NCI-H774 (cell line): Measurements from ENCODE around the gene ACAP3.
A peak's percentile ranks its signal among the peaks of the same experiment; 100 is the strongest.
"Not testable (repeated sequence)": the region's sequence is repeated elsewhere in the genome, so short reads cannot be mapped to it uniquely, and the experiment has no call there.

Experiments
- DNase-seq: peaks from one replicate; lab custom pipeline; 2025; lab: John Stamatoyannopoulos, UW

The ACAP3 gene

DNA sequence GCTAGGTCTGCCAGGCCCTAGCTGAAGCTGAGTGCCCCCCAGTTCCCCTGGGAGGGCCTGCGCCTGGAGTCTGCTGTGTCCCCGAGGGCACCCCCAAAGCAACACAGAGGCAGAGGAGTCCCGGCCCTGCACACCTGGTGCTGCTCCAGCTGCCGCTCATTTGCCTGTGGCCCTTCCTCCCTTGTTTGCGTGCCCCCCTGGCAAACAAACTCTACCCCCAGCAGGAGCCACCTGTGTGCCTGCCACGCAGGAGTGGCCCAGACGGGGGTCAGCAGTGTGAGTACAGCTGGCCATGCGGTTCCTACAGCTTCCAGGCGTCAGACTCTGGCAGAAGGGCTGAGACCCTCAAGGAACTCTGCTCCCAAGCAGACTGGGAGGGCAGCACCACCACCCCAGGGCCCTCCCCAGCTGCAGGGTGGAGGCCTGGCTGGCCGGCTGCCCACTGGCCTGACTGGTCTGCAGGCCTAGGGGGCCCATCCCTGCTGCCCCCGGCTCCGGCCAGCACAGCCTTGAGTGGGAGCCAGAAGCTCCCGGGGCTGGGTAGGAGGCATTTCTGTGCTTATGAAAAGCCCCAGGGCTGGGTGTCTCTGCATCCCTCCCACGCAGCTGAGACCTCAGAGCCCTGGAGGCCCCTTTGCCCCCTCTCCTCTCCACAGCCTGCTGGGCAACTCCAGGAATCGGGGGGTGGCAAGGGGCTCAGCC is 22.8 kb upstream of the ACAP3 start:
- no peak for DNase-seq

DNA sequence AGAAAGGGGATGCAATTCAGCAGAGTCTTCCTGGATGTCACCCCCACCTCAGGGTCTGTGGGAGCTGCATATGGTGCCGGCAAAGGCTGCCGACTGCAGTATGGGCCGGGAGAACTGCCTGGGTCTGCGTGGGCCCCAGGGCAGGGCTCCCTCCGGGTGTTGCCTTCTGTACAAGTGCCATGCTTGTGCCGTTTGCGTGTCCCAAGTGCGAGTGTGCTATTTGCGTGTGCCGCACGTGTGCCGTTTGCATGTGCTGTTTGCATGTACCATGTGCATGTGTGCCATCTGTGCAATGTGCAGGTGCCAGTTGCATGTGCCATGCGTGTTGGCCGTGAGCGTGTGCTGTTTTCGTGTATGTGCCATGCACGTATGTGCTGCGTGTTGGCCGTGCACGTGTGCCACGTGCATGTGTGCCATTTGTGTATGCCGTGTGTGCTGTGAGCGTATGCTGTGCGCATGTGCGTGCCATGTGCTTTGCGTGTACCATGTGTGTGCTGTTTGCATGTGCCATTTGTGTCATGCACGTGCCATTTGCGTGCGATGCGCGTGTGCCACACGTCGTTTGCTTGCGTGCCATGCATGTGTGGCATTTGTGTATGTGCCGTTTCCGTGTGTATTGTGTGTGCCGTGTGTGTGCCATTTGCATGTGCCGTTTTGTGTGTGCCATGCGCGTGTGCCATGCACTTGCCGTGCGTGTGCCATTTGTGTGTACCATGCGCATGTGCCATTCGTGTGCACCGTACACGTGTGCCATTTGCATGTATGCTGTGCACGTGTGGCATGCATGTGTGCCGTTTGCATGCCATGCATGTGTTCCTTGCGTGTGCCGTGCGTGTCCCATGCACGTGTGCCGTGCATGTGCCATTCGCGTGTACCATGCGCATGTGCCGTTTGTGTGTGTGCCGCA is 21.8 kb upstream of the ACAP3 start:
- DNase-seq = no peak

DNA sequence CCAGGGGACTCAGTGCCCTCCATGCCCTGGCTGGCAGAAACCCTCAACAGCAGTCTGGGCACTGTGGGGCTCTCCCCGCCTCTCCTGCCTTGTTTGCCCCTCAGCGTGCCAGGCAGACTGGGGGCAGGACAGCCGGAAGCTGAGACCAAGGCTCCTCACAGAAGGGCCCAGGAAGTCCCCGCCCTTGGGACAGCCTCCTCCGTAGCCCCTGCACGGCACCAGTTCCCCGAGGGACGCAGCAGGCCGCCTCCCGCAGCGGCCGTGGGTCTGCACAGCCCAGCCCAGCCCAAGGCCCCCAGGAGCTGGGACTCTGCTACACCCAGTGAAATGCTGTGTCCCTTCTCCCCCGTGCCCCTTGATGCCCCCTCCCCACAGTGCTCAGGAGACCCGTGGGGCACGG is 20.5 kb upstream of the ACAP3 start:
- DNase-seq = no peak

DNA sequence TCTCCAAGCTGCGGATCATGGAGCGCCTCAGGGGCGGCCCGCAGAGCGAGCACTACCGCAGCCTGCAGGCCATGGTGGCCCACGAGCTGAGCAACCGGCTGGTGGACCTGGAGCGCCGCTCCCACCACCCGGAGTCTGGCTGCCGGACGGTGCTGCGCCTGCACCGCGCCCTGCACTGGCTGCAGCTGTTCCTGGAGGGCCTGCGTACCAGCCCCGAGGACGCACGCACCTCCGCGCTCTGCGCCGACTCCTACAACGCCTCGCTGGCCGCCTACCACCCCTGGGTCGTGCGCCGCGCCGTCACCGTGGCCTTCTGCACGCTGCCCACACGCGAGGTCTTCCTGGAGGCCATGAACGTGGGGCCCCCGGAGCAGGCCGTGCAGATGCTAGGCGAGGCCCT is 19.6 kb upstream of the ACAP3 start:
- no peak for DNase-seq

DNA sequence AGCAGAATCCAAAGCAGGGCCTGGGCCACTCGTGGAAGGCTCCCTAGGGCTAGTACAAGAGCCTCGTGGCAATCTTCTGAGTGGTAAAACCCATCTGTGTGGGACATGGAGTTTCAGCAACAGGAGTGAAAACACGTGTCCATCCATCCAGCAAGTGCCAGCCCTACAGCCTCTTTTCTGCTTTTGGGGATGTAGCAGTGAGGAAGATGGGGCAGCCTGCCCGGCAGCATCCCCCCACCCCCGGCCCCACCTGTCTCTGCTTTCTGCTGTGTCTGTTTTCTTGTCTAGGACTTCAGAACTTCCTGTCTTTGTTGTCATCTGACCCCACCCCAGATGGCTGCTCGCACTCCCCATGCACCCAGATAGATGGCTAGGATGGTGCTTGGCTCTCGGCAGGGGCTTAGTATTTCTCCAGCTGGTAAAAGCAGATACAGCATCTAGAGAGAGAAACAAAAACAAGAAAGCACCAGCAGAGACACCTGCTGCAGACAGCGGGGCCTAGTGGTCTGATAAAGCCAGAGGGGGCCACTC is 18.4 kb upstream of the ACAP3 start:
- no peak for DNase-seq

DNA sequence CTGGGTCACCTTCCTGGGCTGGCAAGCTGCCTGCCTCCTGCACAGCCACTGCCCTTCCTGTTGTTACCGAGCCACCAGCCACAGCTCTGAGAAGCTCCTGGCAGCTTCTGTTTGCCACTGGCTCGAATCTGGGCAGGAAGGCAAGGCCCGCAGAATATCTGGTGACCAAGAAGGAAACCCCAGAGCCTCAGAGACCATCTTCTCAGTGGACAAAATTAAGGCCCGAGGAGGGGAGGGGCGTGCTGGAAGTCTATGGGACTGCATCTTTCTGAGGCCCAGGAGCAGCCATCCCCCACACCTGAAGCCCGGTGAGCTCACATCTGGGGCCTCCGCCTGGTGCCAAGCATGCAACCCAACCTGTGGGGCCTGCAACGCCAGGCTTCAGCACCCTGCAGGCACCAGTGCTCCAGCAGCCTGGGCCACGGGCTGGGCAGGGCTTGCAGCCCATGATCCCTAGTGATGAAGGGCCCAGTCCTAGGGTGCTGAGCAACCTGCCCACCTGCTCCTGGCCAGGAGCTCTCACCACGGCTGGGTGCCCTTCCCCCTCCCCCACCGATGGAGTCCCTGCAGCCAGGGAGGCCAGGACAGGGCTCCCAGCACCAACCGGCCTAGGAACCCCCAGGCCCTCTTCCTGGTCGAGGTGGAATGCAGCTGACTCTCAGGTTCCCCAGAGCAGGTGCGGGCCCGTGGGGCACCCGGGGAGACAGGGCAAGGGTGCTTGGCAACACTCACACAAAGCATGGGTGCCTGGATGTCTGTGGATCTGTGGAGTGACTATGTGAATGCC is 17.8 kb upstream of the ACAP3 start:
- DNase-seq = no peak

DNA sequence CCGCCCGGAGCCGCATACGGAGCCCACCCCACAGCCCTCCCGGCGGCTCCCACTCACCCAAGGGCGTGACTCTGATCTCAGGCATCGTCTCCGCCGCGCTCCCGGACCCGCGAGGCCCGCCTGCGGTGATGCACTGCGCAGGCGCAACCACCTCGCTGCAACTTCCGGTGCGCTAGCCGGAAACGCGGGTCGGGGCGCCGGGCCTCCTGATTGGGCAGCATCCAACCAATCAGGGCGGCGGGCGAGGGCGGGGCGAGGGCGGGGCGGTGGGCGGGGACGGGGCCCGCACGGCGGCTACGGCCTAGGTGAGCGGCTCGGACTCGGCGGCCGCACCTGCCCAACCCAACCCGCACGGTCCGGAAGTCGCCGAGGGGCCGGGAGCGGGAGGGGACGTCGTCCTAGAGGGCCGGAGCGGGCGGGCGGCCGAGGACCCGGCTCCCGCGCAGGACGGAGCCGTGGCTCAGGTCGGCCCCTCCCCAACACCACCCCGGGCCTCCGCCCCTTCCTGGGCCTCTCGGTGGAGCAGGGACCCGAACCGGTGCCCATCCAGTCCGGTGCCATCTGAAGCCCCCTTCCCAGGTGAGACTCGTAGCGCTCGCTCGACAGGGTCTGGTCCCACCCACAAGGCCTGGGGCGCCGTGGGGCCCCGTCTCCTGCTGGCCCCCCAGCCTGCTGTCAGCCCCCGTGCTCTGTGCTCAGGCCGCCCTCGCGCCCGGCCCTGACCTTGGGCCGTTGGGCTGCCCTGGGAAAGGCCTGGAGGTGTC is 17.0 kb upstream of the ACAP3 start, which contains the start of the genes CPTP and INTS11:
Gene CPTP, plus strand, starts transcription at position 279 of the 764 bp plus-strand sequence. CDS start 2,109 bp downstream, outside the sequence.
Gene INTS11, minus strand, starts transcription at position 137 of the 764 bp plus-strand sequence. Its CDS starts 52 bp downstream, at position 85.
- DNase-seq = peak; percentile 73

DNA sequence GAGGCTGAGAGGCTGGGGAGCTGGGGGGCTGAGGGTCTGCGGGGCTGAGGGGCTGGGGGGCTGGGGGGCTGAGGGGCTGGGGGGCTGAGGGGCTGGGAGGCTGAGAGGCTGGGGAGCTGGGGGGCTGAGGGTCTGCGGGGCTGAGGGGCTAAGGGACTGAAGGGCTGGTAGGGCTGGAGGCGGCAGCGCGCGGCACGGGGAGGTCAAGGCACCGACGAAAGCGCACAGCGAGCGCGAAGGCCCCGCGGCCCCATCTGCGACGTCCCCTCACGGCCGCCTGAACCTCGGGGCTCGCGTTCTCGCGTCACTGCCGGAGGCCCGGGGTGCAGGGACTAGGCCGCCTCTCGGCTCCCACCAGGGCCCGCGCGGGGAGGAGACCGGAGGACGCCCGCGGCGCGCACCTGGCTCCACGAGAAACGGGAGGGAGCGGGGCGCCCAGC is 16.4 kb upstream of the ACAP3 start:
- DNase-seq = no peak

DNA sequence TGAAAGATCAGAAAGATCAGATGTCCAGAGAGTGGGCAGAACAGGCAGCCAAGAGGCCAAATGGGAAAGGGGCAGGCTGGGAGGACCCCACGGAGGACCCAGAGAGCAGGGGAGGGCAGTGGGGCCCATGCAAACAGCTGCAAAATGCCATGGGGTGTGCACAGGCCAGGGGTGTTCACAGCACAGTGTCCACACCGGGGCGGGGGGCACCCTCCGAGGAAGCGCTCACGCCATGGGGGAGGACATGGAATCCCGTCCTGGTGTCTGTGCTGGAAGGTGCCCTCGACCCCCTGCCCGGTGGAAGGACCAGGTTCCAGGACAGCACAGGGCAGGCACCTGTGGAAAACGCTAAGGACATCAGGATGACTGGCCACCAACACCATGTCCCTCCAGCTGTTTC is 15.2 kb upstream of the ACAP3 start:
- no peak for DNase-seq

DNA sequence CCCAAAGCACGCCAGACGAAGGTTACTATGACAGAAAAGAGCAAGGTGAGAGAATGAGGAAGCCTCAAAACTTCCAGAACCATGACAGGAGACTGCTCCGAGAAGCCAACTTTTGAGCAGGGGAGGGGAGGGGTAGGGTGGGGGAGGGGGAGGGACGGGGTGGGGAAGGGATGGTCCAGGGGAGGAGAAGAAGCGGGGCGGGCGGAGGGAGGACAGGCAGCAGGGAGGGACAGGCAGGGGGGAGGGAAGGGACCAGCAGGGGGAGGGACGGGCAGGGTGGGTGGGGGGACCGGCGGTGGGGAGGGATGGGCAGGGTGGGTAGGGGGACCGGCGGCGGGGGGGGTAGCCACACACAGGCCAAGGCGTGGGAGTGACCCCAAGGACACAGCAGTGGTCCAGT is 14.7 kb upstream of the ACAP3 start:
- no peak for DNase-seq

DNA sequence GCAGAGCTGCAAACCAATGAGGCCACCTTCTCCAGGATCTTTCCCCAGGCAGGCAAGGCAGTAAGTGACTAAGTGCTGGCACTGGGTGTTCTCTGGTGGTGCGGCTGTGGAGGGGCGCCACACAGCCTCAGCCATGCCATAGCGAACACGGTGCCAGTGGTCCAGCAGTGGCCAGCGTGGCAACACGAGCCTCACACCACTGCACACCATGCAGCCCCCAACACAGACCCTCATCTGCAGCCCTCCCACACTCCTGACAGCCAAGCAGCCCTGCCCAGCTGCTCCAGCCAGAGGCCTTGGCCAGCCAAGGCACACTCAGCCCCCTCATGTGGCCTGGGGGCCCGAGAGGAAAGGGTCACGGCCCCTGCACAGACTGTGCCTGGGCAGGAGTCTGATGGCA is 13.7 kb upstream of the ACAP3 start:
- no peak for DNase-seq

DNA sequence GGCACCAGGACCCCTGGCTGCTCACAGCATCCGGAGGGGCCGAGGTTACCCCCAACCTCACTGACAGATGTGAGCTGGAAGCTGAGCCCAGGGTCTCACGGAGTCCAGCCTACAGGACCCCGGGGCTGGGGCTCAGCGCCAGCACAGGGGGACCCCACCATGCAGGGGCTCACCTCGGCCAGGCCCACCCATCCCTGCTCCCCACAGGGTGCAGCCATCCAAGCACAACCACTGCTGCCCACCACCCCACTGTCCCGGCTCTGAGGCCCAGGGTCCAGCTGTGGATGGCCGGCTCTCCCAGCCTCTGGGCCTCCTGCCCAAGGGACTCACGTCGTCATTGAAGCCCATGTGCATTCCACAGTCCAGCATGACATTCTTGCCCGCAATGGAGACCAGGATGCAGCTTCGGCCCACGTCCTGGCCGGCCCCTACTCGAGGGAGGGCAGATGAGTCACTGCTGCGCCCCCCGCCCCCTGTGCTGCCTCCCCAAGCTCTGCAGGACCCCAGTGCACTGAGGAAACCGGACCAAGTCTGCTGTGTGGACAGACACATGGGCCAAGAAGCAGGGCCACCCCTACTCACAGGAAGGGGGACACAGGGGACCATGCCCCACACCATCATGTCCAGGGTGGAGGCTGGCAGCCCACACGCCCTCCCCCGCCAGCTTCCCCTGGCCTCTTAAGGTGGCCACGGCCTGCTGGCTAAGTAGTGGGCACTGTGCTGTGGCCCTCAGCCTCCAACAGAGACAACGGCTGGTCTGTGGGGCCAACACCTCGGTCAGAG is 13.1 kb upstream of the ACAP3 start:
- DNase-seq = no peak

DNA sequence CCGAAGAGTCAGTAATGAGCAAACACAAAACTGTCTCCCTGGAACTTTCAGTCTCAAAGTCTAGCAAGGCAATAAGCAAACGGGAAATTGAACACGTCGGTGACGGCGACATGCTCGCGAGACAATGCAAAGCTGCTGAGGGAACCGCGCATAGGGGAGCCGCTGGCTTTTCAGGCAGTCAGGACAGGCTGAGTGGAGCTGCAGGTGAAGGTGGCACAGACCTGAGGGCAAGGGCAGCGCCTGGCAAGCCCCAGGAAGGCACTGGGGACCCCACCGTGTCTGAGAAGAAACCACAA is 11.9 kb upstream of the ACAP3 start:
- no peak for DNase-seq

DNA sequence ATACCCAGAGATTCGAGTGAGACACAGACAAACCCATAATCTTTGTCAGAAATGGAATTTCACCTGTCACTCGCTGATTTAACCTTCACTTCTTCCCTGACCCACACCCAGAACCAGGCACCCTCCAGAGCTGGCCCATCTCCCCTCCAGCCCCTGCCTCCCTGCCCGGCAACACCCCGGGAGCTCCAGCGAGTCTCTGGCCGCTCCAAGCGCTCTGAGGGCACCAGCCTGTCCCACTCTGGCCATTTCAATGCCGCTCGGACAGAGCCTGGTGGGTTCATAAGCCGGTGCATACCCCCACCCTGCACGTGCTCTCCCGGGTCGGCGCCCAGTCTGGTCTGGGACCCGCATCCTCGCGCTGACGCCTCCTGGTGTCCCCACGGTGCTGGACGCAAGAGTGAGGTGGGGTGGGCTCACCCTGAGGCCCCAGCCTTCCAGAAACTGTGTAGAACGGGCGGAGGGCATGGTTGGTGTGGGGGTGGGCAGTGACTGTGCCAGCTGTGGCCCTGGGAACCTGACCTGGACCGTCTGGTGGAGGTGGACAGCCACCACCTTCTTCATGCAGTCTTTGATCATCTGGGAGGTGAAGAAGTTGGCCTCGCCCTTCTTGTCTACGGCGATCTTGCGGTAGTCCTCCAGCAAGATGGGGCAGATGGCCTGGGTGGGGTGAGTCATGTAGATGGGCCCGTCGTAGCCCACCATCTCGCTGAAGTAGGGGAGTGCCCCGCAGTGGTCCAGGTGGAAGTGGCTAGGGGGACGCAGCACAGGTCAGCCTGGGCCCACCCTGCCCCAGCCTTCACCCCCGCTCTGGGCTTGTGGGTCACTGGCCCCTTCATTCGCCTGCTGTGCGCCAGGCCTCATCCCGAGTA is 11.3 kb upstream of the ACAP3 start:
- DNase-seq = no peak

DNA sequence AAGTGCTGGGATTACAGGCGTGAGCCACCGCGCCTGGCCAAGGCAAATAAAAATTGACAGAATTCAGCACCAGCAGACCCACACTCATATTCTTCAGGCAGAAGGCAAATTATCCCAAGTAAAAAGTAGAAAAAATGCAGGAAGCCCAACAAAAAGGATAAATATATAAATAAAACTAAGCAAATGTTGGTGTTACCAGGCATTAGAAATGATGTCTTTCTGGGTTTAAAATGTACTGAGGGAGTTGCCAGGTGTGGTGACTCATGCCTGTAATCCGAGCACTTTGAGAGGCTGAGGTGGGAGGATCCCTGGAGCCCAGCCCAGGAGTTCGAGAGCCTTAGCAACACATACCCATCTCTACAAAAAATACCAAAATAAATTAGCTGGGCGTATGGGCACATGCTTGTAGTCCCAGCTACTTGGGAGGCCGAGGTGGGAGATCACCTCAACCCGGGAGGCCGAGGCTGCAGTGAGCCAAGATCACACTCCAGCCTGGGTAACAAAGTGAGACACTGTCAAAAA is 10.5 kb upstream of the ACAP3 start:
- DNase-seq = no peak

DNA sequence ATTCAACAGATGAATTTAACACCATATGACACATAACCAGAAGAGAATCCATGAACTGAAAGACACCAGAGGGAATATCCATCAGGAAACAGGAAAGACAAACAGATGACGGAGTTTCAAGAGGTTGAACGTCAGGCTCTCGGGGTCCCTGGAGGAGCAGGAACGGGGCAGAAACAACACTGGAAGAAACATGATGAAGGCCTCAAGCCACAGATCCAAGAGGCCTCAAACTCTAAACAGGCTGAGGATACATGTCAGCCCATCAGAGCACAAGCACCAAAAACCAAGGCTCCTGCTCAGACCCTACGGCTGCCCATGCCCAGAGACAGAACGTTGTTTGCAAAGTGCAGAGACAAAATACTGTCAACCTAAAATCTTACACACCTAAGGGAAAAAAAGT is 9.7 kb upstream of the ACAP3 start:
- no peak for DNase-seq

DNA sequence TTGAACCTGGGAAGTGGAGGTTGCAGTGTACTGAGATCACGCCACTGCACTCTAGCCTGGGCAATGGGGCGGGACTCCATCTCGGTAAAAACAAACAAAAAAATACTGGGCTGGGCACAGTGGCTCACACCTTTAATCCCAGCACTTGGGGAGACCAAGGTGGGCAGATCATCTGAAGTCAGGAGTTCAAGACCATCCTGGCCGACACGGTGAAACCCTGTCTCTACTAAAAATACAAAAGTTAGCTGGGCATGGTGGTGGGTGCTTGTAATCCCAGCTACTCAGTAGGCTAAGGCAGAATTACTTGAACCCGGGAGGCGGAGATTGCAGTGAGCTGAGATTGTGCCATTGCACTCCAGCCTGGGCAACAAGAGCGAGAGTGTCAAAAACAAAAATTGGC is 8.5 kb upstream of the ACAP3 start:
- not testable (repeated sequence) for DNase-seq

DNA sequence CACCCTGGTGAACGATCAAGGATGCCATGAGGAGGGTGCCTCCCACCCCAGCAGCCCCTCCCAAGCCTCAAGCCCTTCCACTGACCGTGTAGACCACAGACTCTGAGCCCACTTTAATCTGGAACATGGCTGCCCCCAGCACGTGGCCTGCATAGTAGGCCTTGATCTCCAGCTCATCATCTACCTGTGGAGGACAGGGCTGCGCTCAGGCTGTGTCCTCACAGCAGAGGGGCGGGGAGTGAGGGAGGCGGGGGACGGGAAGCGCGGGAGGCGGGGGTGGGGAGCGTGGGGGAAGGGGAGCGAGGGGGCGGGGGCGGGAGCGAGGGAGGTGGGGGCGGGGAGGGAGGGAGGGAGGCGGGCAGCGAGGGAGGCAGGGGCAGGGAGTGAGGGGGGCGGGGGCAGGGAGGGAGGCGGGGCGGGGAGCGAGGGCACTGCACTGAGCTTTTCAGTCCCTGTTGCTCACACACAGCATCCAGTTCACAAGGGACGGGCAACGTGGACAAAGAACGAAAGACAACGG is 7.8 kb upstream of the ACAP3 start:
- DNase-seq = no peak

DNA sequence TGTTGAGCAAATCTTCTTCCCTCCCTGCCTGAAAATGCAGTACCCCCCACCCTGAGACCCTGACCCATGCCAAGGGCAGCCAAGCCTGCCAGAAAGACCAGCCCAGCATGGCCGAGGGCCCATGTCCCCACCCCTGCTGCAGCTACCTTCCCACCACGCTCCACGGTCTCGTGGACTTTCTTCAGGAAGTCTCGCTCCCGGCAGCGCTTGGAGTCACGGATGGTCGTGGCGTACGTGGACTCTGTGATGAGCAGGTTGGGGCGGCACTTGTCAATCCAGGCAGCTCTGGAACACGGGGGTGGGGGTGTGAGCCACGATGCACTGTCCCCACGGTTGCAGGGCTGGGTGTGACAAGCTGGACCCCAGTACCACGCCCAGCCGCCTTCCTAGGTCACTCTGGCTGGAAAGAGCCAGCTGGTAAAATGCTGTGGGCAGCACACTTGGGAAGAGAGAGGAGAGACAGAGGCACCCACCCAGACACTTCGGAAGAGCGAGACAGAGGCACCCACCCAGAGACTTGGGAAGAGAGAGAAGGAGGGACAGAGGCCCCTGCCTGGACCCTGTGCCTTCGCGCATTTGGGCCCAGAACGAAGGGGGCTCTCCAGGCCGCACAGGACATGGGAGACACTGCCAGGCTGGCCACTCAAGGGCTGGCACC is 7.1 kb upstream of the ACAP3 start:
- no peak for DNase-seq
